T-helper 2 cell (primary cell): ENCODE measurements around the gene ZNF724.
A peak's percentile ranks its signal among the peaks of the same experiment; 100 is the strongest.

Experiments used
- DNase-seq, 5 experiments: peaks; one replicate each; pipeline versions ENCODE4 v3.0.0 to v3.0.0-alpha.2; 2012 to 2022

Gene ZNF724

GRCh38 chr19:23241419-23241818 lies 8.8 kb downstream of the ZNF724 start:
- peak in 1 of 5 experiments; percentile 25 for DNase-seq

- no peak for DNase-seq
Measured at GRCh38 chr19:23222998-23223652, 27.1 kb downstream of the ZNF724 start.

GRCh38 chr19:23203841-23204344 lies 46.3 kb downstream of the ZNF724 start:
- DNase-seq: no peak

- no peak for DNase-seq
Measured at GRCh38 chr19:23190341-23190740, 59.9 kb downstream of the ZNF724 start.

- DNase-seq: no peak
Measured at GRCh38 chr19:23183251-23183650, 66.9 kb downstream of the ZNF724 start.
